Gastroesophageal sphincter (tissue), 4 donors: ENCODE measurements around the gene AKAP3. TPM values are rescaled to one million over a fixed set of nuclear protein-coding genes. Genes with fewer than 3 reads are reported as not detected.

Experiments used
- ATAC-seq: fragments of 150-250 bp; one replicate; pipeline ENCODE4 v1.9.1; 2016; ENCODE audit warnings: mild to moderate bottlenecking, moderate library complexity
- H3K27ac ChIP-seq, 4 donors: fragments of 200-600 bp; sonication (generic) in 3 of 4; 1 replicate in 3 of 4; 2 replicates in 1 of 4; pipeline ENCODE4 v1.5.1; 2016 to 2019
- H3K27me3 ChIP-seq: fragments of 200-600 bp; sonication (generic); one replicate; pipeline ENCODE4 v1.5.1; 2019
- H3K36me3 ChIP-seq, 2 donors: fragments of 200-600 bp; sonication (generic); one replicate each; pipeline ENCODE4 v1.5.1; 2019; ENCODE audit warnings: control low read depth in 1 of 2
- H3K4me1 ChIP-seq, 3 donors: fragments of 200-600 bp; sonication (generic); 1 replicate in 2 of 3; 2 replicates in 1 of 3; pipeline ENCODE4 v1.5.1; 2016 to 2019; ENCODE audit warnings: control low read depth in 2 of 3
- H3K4me3 ChIP-seq, 2 donors: fragments of 200-600 bp; sonication (generic); one replicate each; pipeline ENCODE4 v1.5.1; 2019; ENCODE audit warnings: mild to moderate bottlenecking in 1 of 2, moderate library complexity in 1 of 2
- H3K9me3 ChIP-seq, 3 donors: fragments of 200-600 bp; sonication (generic); one replicate each; pipeline ENCODE4 v1.5.1; 2017 to 2019; ENCODE audit warnings: control low read depth in 2 of 3
- CTCF ChIP-seq, 4 experiments: fragments of 200-600 bp in 2 of 4; fragments of 450-650 bp in 2 of 4; sonication (generic) in 1 of 4; IDR thresholded peaks; one replicate each; pipeline ENCODE4 v1.5.1; 2017 to 2019; ENCODE audit warnings: antibody characterized with exemption in 4 of 4, mild to moderate bottlenecking in 2 of 4, moderate library complexity in 2 of 4
- EP300 ChIP-seq: sonication (generic); formaldehyde crosslinking; IDR thresholded peaks from one replicate; pipeline ENCODE4 v1.6.1; 2017; ENCODE audit warnings: antibody characterized with exemption, mild to moderate bottlenecking
- POLR2A ChIP-seq, 2 donors: fragments of 450-650 bp; IDR thresholded peaks; one replicate each; pipeline ENCODE4 v1.6.1; 2017; ENCODE audit warnings: antibody characterized with exemption in 2 of 2, mild to moderate bottlenecking in 2 of 2, moderate library complexity in 1 of 2
- POLR2AphosphoS5 ChIP-seq: sonication (generic); formaldehyde crosslinking; IDR thresholded peaks from one replicate; pipeline ENCODE4 v1.6.1; 2017; ENCODE audit warnings: antibody characterized with exemption
- WGBS, 2 donors: methylation state at CpG; one replicate each; pipeline ENCODE4 v1.1.5; 2018; ENCODE audit warnings: low coverage in 1 of 2; 5-methylcytosine and 5-hydroxymethylcytosine counted together
- total RNA-seq, 4 donors: library from RNA; depleted of rRNA; stranded (reverse); fragments of >200 nt; gene quantifications; one replicate each; pipeline ENCODE4 v1.1.0, GENCODE V29; 2016

Gene AKAP3
- total RNA-seq, 4 donors from 2014 or later = 0.13 to 3.1 (median 1.6) TPM

- Histone ChIP-seq H3K4me3 (no peak overlapping the region), H3K9me3 (no peaks in the 10 kb centered on the region), H3K27ac (no peak overlapping the region), H3K27me3 (peaks cover 11% of the 10 kb centered on the region), H3K4me1 (peaks cover 0 to 12% (median 3%) of the 10 kb centered on the region in 3 donors), H3K36me3 (no peaks in the 10 kb centered on the region)
- WGBS, 2 donors = 63 to 70% methylated on average over 2 of the region's 2 CpGs
- ATAC-seq = no peak
- TF ChIP-seq CTCF (IDR thresholded peaks at IDR 0.05) = no peak
- no peak for TF ChIP-seq POLR2AphosphoS5
- no peak for TF ChIP-seq EP300
- no peak for TF ChIP-seq POLR2A (IDR thresholded peaks at IDR 0.05)
Observed at GRCh38 chr12:4566474-4566873, 82.4 kb downstream of the AKAP3 start.

Other genes with a start within 250 kb of the AKAP3 start
- not detected for gene FGF6, start 203.2 kb downstream of the AKAP3 start, total RNA-seq
- gene RAD51AP1, start 110.2 kb downstream of the AKAP3 start, total RNA-seq = under 1 TPM in 3 of 4 donors, not detected in 1; 0.40 to 0.74 (median 0.54) TPM
- 10 to 100 TPM; 43.1 to 53.9 (median 47.1) TPM for gene DYRK4, start 86.8 kb downstream of the AKAP3 start, total RNA-seq
- gene NDUFA9, start 63 bp upstream of the AKAP3 start, total RNA-seq = 10 to 100 TPM; 33.3 to 65.8 (median 43.8) TPM
- gene GALNT8, start 71.3 kb upstream of the AKAP3 start, total RNA-seq = 1 to 10 TPM in 3 of 4 donors, under 1 TPM in 1; 0.78 to 2.4 (median 1.5) TPM